Measurements from ENCODE around the gene SEPTIN8.

SEPTIN8 gene

GRCh38 chr5:132802044-132802684, 25.1 kb upstream of the SEPTIN8 start:
- TF ChIP-seq EZH2phosphoT487 (conservative IDR thresholded peaks at IDR 0.05; ENCODE audit: low read length): no peak
- Histone ChIP-seq H3K9me2 (replicated peaks; ENCODE audit: insufficient read depth, low read length) (no peaks in the 10 kb centered on the region), H4K20me1 (ENCODE audit: low read depth, low read length) (no peaks in the 10 kb centered on the region), H3K9ac (ENCODE audit: low read length) (no peak overlapping the region), H3K27ac (ENCODE audit: low read depth, low read length) (no peak overlapping the region), H2AFZ (ENCODE audit: low read depth, low read length, severe bottlenecking) (no peak overlapping the region), H3K4me2 (ENCODE audit: low read depth, low read length, poor library complexity, severe bottlenecking) (no peak overlapping the region), H3K36me3 (ENCODE audit: low read length) (no peaks in the 10 kb centered on the region), H3K27me3 (ENCODE audit: low read length) (no peaks in the 10 kb centered on the region), H3F3A (ENCODE audit: insufficient read depth) (no peaks in the 10 kb centered on the region), H3K79me2 (ENCODE audit: insufficient read depth, low read length) (no peaks in the 10 kb centered on the region), H3K4me3 (ENCODE audit: insufficient read depth, low read length, poor library complexity, severe bottlenecking) (no peak overlapping the region), H3K9me3 (ENCODE audit: insufficient read depth, low read length) (no peaks in the 10 kb centered on the region)

GRCh38 chr5:132800545-132800944, 23.5 kb upstream of the SEPTIN8 start:
- H3K4me2 ChIP-seq (ENCODE audit: low read depth, low read length, poor library complexity, severe bottlenecking): no peak overlapping the region
- H3K4me3 ChIP-seq (ENCODE audit: insufficient read depth, low read length, poor library complexity, severe bottlenecking): no peak overlapping the region
- no peak overlapping the region for H2AFZ ChIP-seq (ENCODE audit: low read depth, low read length, severe bottlenecking)
- no peaks in the 10 kb centered on the region for H3K36me3 ChIP-seq (ENCODE audit: low read length)
- no peaks in the 10 kb centered on the region for H3K9me2 ChIP-seq (replicated peaks; ENCODE audit: insufficient read depth, low read length)
- no peaks in the 10 kb centered on the region for H4K20me1 ChIP-seq (ENCODE audit: low read depth, low read length)
- H3F3A ChIP-seq (ENCODE audit: insufficient read depth): no peaks in the 10 kb centered on the region
- H3K27ac ChIP-seq (ENCODE audit: low read depth, low read length): no peak overlapping the region
- no peak overlapping the region for H3K9ac ChIP-seq (ENCODE audit: low read length)
- H3K27me3 ChIP-seq (ENCODE audit: low read length): no peaks in the 10 kb centered on the region
- no peaks in the 10 kb centered on the region for H3K9me3 ChIP-seq (ENCODE audit: insufficient read depth, low read length)
- no peak for TF ChIP-seq CTCF (IDR thresholded peaks at IDR 0.05; ENCODE audit: insufficient read depth, low read length, poor library complexity, severe bottlenecking)
- no peak for TF ChIP-seq EZH2phosphoT487 (conservative IDR thresholded peaks at IDR 0.05; ENCODE audit: low read length)
- no peaks in the 10 kb centered on the region for H3K79me2 ChIP-seq (ENCODE audit: insufficient read depth, low read length)

GRCh38 chr5:132799392-132799791, 22.4 kb upstream of the SEPTIN8 start:
- Histone ChIP-seq H3K9ac (ENCODE audit: low read length) (no peak overlapping the region), H3F3A (ENCODE audit: insufficient read depth) (no peaks in the 10 kb centered on the region), H3K4me3 (ENCODE audit: insufficient read depth, low read length, poor library complexity, severe bottlenecking) (no peak overlapping the region), H3K27me3 (ENCODE audit: low read length) (0 out of 2 replicates have a peak, but pooled peaks cover 2% of the 10 kb centered on the region), H3K36me3 (ENCODE audit: low read length) (no peaks in the 10 kb centered on the region), H2AFZ (ENCODE audit: low read depth, low read length, severe bottlenecking) (no peak overlapping the region), H3K9me2 (replicated peaks; ENCODE audit: insufficient read depth, low read length) (no peaks in the 10 kb centered on the region), H3K79me2 (ENCODE audit: insufficient read depth, low read length) (no peaks in the 10 kb centered on the region), H3K4me2 (ENCODE audit: low read depth, low read length, poor library complexity, severe bottlenecking) (no peak overlapping the region), H4K20me1 (ENCODE audit: low read depth, low read length) (no peaks in the 10 kb centered on the region), H3K27ac (ENCODE audit: low read depth, low read length) (no peak overlapping the region), H3K9me3 (ENCODE audit: insufficient read depth, low read length) (no peaks in the 10 kb centered on the region)
- TF ChIP-seq CTCF (IDR thresholded peaks at IDR 0.05; ENCODE audit: insufficient read depth, low read length, poor library complexity, severe bottlenecking) (no peak), EZH2phosphoT487 (conservative IDR thresholded peaks at IDR 0.05; ENCODE audit: low read length) (no peak)

- Histone ChIP-seq H3K9me2 (replicated peaks; ENCODE audit: insufficient read depth, low read length) (no peaks in the 10 kb centered on the region), H3K36me3 (ENCODE audit: low read length) (no peaks in the 10 kb centered on the region), H3K4me2 (ENCODE audit: low read depth, low read length, poor library complexity, severe bottlenecking) (no peak overlapping the region), H3F3A (ENCODE audit: insufficient read depth) (no peaks in the 10 kb centered on the region), H3K9ac (ENCODE audit: low read length) (no peak overlapping the region), H3K79me2 (ENCODE audit: insufficient read depth, low read length) (no peaks in the 10 kb centered on the region), H3K27ac (ENCODE audit: low read depth, low read length) (no peak overlapping the region), H2AFZ (ENCODE audit: low read depth, low read length, severe bottlenecking) (no peak overlapping the region), H4K20me1 (ENCODE audit: low read depth, low read length) (no peaks in the 10 kb centered on the region), H3K9me3 (ENCODE audit: insufficient read depth, low read length) (no peaks in the 10 kb centered on the region), H3K27me3 (ENCODE audit: low read length) (0 out of 2 replicates have a peak, but pooled peaks cover 2% of the 10 kb centered on the region), H3K4me3 (ENCODE audit: insufficient read depth, low read length, poor library complexity, severe bottlenecking) (no peak overlapping the region)
- TF ChIP-seq EZH2phosphoT487 (conservative IDR thresholded peaks at IDR 0.05; ENCODE audit: low read length): no peak
- TF ChIP-seq CTCF (IDR thresholded peaks at IDR 0.05; ENCODE audit: insufficient read depth, low read length, poor library complexity, severe bottlenecking): no peak
Observed at GRCh38 chr5:132797651-132798050, 20.6 kb upstream of the SEPTIN8 start.
